Right atrium auricular region (tissue), 2 donors: ENCODE results near the gene TP53TG5. TPM values are rescaled to one million over a fixed set of nuclear protein-coding genes. Genes with fewer than 3 reads are reported as not detected.

ENCODE experiments used
- DNase-seq: peaks from one replicate; pipeline ENCODE4 v3.0.0-alpha.2; 2019; ENCODE audit warnings: low spot score
- H3K27ac ChIP-seq, 2 donors: fragments of 200-600 bp; sonication (generic); 1 replicate in 1 of 2; 2 replicates in 1 of 2; pipeline ENCODE4 v1.5.1; 2016 to 2019
- H3K27me3 ChIP-seq, 2 donors: fragments of 200-600 bp; sonication (generic); one replicate each; pipeline versions ENCODE4 v1.5.1 to v1.6.0; 2017 to 2019
- H3K36me3 ChIP-seq: fragments of 200-600 bp; sonication (generic); one replicate; pipeline ENCODE4 v1.5.1; 2016
- H3K4me1 ChIP-seq, 2 donors: fragments of 200-600 bp; sonication (generic); one replicate each; pipeline versions ENCODE4 v1.5.1 to v1.6.0; 2017 to 2019
- H3K4me3 ChIP-seq, 2 donors: fragments of 200-600 bp; sonication (generic); 1 replicate in 1 of 2; 2 replicates in 1 of 2; pipeline ENCODE4 v1.5.1; 2017 to 2019; ENCODE audit warnings: mild to moderate bottlenecking in 1 of 2, moderate library complexity in 1 of 2
- H3K9me3 ChIP-seq, 2 donors: fragments of 200-600 bp; sonication (generic); one replicate each; pipeline ENCODE4 v1.5.1; 2019
- CTCF ChIP-seq, 2 donors: fragments of 200-600 bp; sonication (generic); IDR thresholded peaks; one replicate each; pipeline ENCODE4 v1.5.1; 2019; ENCODE audit warnings: antibody characterized with exemption in 2 of 2
- total RNA-seq, 2 donors: library from RNA; depleted of rRNA; stranded (reverse); fragments of >200 nt; gene quantifications; one replicate each; pipeline ENCODE4 v1.1.0, GENCODE V29; 2016

The TP53TG5 gene
- total RNA-seq, 2 donors from 2014 or later: not detected

GRCh38 chr20:45367126-45367525 is 11.0 kb downstream of the TP53TG5 start:
- DNase-seq: no peak

GRCh38 chr20:45366631-45367030 is 11.5 kb downstream of the TP53TG5 start:
- no peak for TF ChIP-seq CTCF (IDR thresholded peaks at IDR 0.05)
- Histone ChIP-seq H3K27ac (no peak overlapping the region), H3K4me1 (peaks cover 0 to 22% of the 10 kb centered on the region in 2 donors), H3K9me3 (no peaks in the 10 kb centered on the region), H3K27me3 (no peaks in the 10 kb centered on the region), H3K4me3 (no peak overlapping the region), H3K36me3 (peaks cover 34% of the 10 kb centered on the region)
- peak; percentile 38 for DNase-seq

More at GRCh38 chr20:45367126-45367525, 11.0 kb downstream of the TP53TG5 start:
- Histone ChIP-seq H3K9me3 (no peaks in the 10 kb centered on the region), H3K4me1 (peaks cover 0 to 22% of the 10 kb centered on the region in 2 donors), H3K36me3 (peaks cover 34% of the 10 kb centered on the region), H3K27ac (no peak overlapping the region), H3K4me3 (no peak overlapping the region), H3K27me3 (no peaks in the 10 kb centered on the region)
- no peak for TF ChIP-seq CTCF (IDR thresholded peaks at IDR 0.05)

GRCh38 chr20:45366192-45366591 is 11.9 kb downstream of the TP53TG5 start:
- H3K4me3 ChIP-seq: no peak overlapping the region
- H3K9me3 ChIP-seq: no peaks in the 10 kb centered on the region
- H3K4me1 ChIP-seq: peaks cover 0 to 22% of the 10 kb centered on the region in 2 donors
- DNase-seq: no peak
- no peak overlapping the region for H3K27ac ChIP-seq
- TF ChIP-seq CTCF (IDR thresholded peaks at IDR 0.05): no peak
- peaks cover 34% of the 10 kb centered on the region for H3K36me3 ChIP-seq
- no peaks in the 10 kb centered on the region for H3K27me3 ChIP-seq

- Histone ChIP-seq H3K9me3 (no peaks in the 10 kb centered on the region), H3K27me3 (no peaks in the 10 kb centered on the region), H3K27ac (no peak overlapping the region), H3K36me3 (peaks cover 34% of the 10 kb centered on the region), H3K4me1 (peaks cover 0 to 22% of the 10 kb centered on the region in 2 donors), H3K4me3 (no peak overlapping the region)
- TF ChIP-seq CTCF (IDR thresholded peaks at IDR 0.05): no peak
- DNase-seq: peak; percentile 55
Observed at GRCh38 chr20:45365444-45365970, 12.6 kb downstream of the TP53TG5 start.

DNA sequence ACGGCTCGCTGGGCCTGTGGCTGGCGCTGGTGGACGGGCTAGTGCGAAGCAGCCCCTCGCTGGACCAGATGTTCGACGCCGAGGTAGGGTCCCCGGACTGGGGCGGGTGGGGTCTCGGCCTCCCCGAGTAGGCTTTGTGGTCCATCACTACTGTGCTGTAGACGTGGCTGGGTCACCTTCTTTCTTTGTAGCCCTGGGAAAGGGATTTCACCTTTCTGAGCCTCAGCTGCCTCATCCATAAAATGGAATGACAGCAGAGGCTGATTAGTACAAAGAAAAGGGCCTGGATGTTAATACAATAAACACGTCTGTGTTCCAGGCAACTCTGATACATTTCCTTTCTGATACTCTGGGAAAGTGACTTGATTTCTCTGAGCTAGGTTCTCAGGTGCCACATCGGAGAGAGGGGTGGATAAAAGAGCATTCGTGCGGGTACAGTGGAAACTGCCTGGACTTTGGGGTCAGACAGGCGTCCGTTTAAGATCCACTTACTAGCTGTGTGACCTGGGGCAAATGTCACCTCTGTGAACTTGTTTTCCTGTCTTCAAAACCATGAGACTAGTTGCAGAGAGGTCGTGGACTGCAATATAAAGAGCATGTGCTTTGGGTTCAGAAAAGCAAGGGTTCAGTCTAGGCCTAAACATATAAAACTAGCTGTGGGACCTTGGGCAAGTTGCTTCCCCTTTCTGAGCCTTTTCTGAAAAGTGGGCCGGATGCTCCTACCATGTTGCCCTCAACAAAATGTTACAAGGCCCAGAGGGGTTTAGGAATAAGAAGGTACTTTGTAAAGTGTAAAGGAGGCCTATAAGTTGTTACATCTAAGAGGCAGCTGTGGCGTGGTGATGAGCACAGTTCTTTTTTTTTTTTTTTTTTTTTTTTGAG is 14.3 kb downstream of the TP53TG5 start:
- H3K4me3 ChIP-seq: peak overlapping the region; percentile 67
- peaks cover 33% of the 10 kb centered on the region for H3K36me3 ChIP-seq
- H3K27me3 ChIP-seq: no peaks in the 10 kb centered on the region
- H3K27ac ChIP-seq: peak overlapping the region; percentile 94
- H3K4me1 ChIP-seq: peaks cover 0 to 38% of the 10 kb centered on the region in 2 donors
- TF ChIP-seq CTCF (IDR thresholded peaks at IDR 0.05): no peak
- peak; percentile 49 for DNase-seq
- no peaks in the 10 kb centered on the region for H3K9me3 ChIP-seq
